ENCODE measurements around the gene PLB1.

Gene PLB1, protein sequence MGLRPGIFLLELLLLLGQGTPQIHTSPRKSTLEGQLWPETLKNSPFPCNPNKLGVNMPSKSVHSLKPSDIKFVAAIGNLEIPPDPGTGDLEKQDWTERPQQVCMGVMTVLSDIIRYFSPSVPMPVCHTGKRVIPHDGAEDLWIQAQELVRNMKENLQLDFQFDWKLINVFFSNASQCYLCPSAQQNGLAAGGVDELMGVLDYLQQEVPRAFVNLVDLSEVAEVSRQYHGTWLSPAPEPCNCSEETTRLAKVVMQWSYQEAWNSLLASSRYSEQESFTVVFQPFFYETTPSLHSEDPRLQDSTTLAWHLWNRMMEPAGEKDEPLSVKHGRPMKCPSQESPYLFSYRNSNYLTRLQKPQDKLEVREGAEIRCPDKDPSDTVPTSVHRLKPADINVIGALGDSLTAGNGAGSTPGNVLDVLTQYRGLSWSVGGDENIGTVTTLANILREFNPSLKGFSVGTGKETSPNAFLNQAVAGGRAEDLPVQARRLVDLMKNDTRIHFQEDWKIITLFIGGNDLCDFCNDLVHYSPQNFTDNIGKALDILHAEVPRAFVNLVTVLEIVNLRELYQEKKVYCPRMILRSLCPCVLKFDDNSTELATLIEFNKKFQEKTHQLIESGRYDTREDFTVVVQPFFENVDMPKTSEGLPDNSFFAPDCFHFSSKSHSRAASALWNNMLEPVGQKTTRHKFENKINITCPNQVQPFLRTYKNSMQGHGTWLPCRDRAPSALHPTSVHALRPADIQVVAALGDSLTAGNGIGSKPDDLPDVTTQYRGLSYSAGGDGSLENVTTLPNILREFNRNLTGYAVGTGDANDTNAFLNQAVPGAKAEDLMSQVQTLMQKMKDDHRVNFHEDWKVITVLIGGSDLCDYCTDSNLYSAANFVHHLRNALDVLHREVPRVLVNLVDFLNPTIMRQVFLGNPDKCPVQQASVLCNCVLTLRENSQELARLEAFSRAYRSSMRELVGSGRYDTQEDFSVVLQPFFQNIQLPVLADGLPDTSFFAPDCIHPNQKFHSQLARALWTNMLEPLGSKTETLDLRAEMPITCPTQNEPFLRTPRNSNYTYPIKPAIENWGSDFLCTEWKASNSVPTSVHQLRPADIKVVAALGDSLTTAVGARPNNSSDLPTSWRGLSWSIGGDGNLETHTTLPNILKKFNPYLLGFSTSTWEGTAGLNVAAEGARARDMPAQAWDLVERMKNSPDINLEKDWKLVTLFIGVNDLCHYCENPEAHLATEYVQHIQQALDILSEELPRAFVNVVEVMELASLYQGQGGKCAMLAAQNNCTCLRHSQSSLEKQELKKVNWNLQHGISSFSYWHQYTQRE (N-terminal part only)

DNA sequence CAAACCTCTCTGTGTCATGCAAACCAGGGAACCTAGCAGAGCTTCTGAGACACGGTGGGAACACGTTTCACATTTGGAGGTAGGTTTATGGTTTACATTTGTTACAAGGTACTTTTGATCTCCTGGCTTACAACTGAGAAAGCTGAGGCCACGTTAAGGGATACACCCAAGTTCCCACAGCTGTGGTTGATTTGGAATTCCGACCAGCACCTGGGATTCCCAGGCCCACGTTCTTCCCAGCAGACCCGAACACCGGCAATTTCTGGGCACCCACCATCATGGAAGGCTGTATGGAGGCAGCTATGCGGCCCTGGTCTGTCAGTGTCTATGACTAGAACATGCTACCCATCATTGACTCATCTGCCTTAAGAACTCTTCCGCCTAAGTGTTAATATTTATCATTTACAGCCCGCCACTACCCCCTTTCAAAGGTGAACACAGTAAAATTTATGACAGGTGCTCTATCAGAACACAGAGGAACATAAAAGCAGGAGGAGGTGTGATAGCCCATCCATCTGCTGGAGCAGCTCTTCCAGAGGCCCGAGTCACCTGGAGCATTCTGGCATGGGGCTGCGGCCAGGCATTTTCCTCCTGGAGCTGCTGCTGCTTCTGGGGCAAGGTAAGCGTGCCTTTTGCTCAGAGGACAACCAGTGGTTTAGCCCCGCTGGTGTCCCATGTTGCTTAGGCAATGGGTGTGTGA, at the start of gene PLB1:
Gene PLB1 (plus strand): TSS at position 510 of the 700 bp plus-strand sequence. CDS start 55 bp downstream, at position 565.
- DNase-seq = no peak

DNA sequence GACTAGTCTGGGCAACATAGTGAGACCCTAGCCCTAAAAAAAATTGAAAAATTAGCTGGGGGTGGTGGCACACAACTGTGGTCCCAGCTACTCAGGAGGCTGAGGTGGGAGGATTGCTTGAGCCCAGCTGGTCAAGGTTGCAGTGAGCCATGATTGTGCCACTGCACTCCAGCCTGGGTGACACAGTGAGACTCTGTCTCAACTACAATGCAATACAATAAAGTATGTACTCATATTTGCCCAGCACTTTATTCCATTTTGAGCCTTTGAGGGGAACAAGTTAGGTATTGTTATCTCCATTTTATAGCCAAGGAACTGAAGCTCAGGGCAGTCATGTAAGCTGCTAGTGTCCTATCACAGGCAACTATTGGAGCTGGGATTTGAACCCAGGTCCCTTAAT, 49.3 kb upstream of the PLB1 start:
- no peak for DNase-seq

DNA sequence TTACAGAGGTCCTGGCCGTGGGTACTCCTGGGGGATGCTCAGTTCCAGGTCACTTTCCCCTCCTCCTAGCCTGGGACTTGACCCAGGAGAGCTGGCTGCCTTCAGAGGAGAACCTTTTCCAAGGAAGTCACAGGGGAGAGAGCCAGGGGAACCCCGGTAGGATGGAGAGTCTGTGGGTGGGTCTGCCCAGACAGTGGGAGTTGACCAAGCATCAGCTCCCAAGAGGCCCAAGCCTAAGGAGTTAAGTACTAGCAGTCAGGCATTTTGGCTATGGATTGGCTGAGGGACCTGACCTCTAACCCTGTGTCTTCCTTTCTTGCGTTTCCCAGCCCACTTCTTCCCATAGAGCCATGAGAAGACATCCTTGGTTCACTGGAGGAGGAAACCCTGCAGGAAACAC, 48.8 kb upstream of the PLB1 start:
- DNase-seq = no peak

DNA sequence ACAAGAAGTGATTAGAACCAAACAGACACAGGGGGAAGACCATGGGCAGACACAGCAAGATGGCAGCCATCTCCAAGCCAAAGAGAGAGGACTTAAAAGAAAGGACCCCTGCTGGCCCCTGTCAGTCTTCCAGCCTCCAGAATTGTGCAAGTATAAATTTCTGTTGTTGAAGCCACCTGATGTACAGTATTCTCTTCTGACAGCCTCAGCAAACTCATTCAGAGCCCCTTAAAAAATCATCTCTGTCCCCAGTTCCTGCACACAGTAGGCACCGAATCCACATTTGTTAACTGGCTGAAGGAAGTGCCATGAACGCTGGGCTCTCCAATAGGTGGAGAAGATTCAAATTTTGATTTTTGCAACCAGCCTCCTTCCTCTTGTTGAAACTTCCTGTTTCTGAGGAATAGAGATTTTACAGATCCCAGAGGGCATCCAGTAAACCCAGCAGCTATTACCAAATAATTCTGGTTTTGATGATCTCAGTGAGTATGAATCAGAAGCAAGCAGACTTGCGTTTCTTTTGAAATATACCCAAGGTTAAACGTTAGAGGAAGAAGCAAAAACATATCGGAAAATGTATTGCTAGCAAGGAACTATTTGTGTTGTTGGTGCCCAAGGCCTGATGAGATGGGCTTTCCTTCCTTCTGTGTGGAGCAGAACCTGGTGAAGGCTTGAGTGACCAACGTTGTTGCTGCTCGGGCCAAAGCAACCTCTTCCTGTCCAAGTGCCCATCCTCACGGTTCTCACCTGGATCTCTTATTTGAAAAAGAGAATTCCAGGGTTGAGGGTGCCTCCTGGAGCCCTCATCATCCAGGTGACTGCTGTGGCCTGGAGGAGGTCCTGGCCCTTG, 47.7 kb upstream of the PLB1 start:
- DNase-seq = no peak

DNA sequence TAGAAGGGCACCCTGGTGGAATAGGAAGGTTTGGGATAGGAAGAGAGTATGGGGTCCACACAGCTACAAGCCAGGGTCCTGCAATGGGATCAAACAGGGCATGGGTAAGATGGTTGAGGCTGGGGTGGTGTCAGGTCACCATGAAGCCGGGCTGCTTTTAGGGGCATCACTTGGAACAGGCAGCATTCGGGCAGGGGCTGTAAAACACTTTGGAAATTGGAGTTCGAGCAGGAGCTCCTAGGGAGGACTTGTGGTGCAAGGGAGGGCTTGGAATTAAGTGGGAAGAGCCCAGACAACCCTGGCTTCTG, 47.1 kb upstream of the PLB1 start:
- no peak for DNase-seq

- DNase-seq = no peak
Measured at GRCh38 chr2:28449126-28449487, 46.8 kb upstream of the PLB1 start.

DNA sequence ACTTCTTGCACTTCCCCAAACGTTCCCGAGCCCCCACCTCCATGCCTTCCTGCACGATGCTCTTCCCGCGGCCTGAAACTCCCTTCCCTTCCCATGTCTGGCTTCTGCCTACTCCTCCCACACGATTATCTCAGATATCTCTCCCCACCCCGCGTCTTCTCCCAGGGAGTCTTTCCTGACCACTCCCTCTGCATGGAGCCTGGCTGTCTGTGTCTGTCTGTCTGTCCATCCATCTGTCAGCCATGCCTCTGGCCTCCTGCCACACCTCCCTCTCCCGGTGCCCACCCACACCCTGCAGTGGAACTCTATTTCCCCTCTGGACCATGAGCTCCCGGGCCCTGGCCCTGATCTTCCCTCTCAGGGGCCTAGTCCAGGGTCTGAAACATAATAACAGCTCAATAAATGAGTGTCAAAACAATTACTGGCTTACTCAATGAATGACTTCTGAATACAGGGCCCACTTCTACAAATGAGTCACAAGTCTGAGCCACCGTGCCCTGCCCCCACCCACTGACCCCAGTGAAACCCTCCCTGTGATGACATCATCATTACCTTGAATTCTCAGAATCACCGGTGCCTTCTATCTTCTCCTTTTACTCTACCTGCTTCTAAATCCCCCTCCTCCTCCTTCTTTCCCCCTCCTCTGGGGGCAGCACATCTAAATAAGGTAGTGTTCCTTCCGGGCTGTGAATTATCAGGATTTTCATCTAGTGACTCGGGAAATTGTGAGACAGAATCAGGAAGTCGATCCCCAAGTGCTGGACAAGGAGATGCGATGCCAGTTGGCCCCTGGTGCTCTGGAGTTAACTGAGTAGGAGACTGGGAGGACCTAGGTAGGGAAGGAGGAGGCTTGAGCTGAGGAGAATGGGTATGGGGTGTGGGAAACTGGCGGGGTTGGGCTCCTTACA, 46.1 kb upstream of the PLB1 start:
- no peak for DNase-seq

GRCh38 chr2:28450901-28451565, 44.8 kb upstream of the PLB1 start:
- no peak for DNase-seq

DNA sequence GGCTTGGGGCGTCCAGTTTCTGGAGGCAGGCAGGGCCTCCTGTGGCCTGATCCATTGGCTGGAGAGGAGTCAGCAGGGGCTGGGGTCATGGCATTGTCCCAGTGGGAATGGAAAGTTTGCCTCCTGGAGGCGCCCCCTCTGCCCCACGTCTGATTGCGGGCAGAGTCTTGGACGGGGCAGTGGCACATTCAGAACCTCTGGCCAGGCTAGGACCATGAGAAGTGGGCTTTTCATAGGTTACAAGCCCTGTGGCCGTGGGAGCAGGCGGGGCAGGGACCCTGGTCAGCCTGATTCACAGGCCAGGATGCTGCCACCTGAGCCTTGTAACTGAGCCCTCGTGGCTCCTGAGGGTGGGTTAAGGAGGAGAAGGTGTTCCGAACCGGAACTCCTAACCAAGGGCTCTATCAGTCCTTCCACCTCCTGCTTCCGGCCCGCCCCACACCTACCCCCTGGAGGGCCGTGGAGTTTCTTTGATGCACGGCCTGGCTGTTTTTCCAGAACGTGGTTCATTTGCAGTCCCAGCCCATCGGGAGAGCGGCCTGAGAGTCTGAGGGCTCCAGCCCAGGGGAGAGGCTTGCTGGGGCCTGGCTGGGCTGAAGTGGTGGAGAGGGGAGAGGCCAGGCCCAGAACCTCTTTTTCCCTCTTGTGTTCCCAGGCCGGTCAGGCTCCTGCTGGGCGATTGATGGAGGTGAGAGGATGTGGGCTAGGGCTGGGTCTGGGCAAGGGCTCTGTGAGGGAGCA, 43.9 kb upstream of the PLB1 start:
- DNase-seq = no peak

DNA sequence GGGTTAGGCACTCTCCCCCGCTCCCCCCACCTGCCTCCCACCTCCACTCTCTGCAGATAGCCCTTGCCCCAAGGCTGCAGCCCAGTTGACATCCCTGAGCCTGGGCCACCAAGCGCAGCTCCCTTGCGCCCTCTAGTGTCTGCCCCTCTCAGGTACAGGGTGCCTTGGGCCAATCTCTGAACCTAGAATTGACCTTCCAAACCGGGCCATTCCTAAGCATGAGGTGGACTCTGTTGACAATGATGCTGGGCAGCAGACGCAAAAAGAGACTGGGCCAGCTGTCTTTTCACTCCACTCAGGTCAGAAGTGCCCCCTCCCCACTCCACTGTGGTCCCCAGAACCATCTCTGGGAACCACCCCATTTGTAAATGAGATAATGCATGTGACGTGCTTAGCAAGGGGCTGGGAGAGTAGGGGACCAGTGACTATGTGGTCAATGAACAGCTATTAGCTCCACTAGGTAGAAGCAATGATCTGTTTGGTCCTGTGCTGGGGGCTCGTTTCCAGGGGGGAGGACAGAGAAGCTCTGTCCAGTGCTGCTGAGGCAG, 43.3 kb upstream of the PLB1 start:
- peak; percentile 25 for DNase-seq

DNA sequence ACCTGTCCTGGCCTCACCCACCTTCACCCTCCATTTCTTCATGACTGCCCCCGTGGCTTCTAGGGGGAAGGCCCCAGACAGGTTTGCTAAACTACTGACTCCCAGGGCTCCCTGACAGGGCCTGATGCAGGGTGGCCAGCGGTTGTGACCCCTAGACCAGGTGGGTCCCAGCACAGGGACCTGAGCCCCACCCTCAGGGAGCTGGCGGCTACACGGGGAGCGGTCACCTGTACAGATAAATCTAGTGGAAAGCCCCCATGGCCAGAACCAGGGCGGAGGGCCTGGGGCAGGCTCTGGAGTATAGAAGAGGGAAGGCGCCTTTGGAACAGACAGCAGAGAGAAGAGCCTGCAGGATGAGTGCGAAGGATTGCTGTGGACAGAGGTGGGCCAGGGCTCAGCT, 42.5 kb upstream of the PLB1 start:
- no peak for DNase-seq

DNA sequence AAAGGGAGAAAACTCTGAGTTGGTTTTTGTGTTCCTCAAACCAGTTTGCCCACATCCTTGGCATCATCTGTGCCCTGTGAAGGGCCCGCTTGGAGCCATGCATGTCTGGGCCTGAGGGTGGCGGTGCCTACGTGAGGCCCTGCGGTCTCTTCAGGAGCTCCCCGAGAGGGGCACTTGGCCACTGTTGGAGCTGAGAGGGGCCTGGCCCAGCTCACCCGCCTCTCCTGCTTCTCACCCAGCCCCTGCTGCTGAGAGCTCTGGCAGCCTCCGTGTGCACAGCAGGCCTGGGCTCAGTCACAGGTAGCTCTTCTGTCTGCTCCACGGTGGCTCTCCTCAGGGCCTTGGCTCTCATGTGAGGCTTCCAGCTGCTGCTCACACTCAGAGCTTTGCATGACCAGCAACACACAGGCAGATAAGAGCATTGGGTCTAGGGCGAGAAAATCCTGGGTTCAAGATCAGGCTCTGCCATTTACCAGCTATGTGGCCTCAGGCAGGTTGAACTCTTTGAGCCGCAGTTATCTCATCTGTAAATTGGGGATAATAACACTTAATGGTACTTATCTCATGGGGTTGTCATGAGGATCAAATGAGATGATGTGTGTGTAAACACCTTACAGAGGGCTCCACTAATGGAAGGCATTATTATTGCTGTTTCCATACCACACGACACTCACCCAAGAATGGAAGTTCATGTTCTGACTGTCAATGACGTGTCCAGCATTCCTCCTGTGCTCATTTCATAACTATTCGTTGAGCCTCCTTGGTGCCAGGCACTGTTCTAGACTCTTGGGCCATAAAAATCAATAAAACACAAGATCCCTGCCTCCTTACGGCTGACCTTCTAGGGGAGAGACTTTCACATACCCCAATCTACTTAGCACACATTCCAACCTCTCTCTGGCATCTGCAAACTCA, 41.6 kb upstream of the PLB1 start:
- no peak for DNase-seq

DNA sequence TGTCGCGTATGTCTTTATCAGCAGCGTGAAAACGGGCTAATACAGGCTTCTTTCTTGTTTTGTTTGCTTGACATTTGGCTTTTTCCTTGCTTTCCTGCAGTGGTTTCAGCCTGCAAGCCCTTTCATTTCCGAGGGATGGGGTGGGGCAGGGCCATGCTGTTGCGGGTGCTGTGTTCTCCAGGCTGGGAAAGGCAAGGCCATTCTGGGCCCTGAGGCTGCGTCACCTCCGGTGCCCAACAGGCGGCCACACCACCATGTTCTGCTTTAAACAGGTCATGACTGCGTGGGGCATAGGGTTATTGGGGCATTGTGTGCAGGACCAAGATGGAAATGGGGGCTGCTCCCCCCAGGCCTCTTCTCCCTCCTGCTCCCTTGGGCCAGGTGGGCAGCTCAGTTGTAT, 38.6 kb upstream of the PLB1 start:
- DNase-seq = no peak

GRCh38 chr2:28461056-28461455, 34.8 kb upstream of the PLB1 start:
- no peak for DNase-seq

GRCh38 chr2:28462122-28462521, 33.7 kb upstream of the PLB1 start:
- no peak for DNase-seq

- no peak for DNase-seq
Measured at GRCh38 chr2:28463211-28463816, 32.5 kb upstream of the PLB1 start.

- no peak for DNase-seq
Measured at GRCh38 chr2:28463893-28464292, 32.0 kb upstream of the PLB1 start.
